ENCODE measurements around the gene PRKAB1.

- no peak for TF ChIP-seq CTCF (IDR thresholded peaks at IDR 0.05; ENCODE audit: insufficient read depth, low read depth, low read length)
- no peak for TF ChIP-seq EZH2 (IDR thresholded peaks at IDR 0.05; ENCODE audit: insufficient read depth, low read length)
Observed at GRCh38 chr12:119730381-119730780, 62.4 kb downstream of the PRKAB1 start.
